ENCODE measurements around the gene EIF4B.

EIF4B gene

GRCh38 chr12:53054112-53054878 lies 48.0 kb downstream of the EIF4B start:
- H3K4me3 ChIP-seq (ENCODE audit: control insufficient read depth, low read depth, low read length): peak overlapping the region; percentile 36
- TF ChIP-seq, protein P1, sequence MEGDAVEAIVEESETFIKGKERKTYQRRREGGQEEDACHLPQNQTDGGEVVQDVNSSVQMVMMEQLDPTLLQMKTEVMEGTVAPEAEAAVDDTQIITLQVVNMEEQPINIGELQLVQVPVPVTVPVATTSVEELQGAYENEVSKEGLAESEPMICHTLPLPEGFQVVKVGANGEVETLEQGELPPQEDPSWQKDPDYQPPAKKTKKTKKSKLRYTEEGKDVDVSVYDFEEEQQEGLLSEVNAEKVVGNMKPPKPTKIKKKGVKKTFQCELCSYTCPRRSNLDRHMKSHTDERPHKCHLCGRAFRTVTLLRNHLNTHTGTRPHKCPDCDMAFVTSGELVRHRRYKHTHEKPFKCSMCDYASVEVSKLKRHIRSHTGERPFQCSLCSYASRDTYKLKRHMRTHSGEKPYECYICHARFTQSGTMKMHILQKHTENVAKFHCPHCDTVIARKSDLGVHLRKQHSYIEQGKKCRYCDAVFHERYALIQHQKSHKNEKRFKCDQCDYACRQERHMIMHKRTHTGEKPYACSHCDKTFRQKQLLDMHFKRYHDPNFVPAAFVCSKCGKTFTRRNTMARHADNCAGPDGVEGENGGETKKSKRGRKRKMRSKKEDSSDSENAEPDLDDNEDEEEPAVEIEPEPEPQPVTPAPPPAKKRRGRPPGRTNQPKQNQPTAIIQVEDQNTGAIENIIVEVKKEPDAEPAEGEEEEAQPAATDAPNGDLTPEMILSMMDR (conservative IDR thresholded peaks at IDR 0.05; ENCODE audit: control insufficient read depth, insufficient read depth, low read depth, low read length): no peak
- DNase-seq (ENCODE audit: low read depth): peak; percentile 85

- TF ChIP-seq, protein P1 (conservative IDR thresholded peaks at IDR 0.05; ENCODE audit: control insufficient read depth, insufficient read depth, low read depth, low read length): no peak
- H3K4me3 ChIP-seq (ENCODE audit: control insufficient read depth, low read depth, low read length): no peak overlapping the region
- DNase-seq (ENCODE audit: low read depth): no peak
Measured at GRCh38 chr12:53055471-53056266, 49.4 kb downstream of the EIF4B start.

- TF ChIP-seq, protein P1 (conservative IDR thresholded peaks at IDR 0.05; ENCODE audit: control insufficient read depth, insufficient read depth, low read depth, low read length): no peak
- DNase-seq (ENCODE audit: low read depth): no peak
- H3K4me3 ChIP-seq (ENCODE audit: control insufficient read depth, low read depth, low read length): no peak overlapping the region
Measured at GRCh38 chr12:53056296-53056695, 50.0 kb downstream of the EIF4B start.

GRCh38 chr12:53056901-53057300 lies 50.6 kb downstream of the EIF4B start:
- no peak overlapping the region for H3K4me3 ChIP-seq (ENCODE audit: control insufficient read depth, low read depth, low read length)
- DNase-seq (ENCODE audit: low read depth): no peak
- TF ChIP-seq, protein P1 (conservative IDR thresholded peaks at IDR 0.05; ENCODE audit: control insufficient read depth, insufficient read depth, low read depth, low read length): no peak

DNA sequence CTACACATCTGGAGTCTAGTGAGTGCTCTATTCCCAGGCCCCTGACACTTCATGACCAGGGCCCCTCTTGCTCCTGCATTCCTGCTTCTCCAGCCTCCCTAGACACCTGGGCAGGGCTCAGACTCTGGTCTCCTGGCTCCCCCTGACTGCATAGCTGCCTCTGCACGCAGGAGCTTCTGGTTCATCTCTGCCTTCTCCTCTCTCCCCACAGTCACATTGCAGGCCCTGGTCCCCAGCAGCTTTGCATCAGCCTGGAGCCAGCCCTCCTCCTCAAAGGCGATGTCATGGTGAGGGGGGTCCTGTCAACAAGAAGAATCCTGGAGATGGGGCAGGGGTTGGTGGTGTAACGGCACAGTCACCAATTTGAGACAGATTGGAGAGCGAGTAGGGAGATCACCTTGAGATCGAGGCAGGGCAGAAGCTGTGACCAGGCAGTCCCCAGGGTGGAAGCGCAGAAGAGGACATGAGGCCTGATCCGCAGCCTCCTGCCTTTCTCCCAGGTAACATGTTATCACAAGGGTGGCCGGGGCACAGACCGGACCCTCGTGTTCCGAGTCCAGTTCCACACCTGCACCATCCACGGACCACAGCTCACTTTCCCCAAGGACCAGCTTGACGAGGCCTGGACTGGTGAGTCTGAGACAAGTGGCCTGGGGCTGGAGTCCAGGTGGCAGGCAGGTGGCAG lies 51.7 kb downstream of the EIF4B start:
- DNase-seq (ENCODE audit: low read depth): no peak
- TF ChIP-seq, protein P1 (conservative IDR thresholded peaks at IDR 0.05; ENCODE audit: control insufficient read depth, insufficient read depth, low read depth, low read length): no peak
- no peak overlapping the region for H3K4me3 ChIP-seq (ENCODE audit: control insufficient read depth, low read depth, low read length)

GRCh38 chr12:53058674-53059433 lies 52.6 kb downstream of the EIF4B start:
- DNase-seq (ENCODE audit: low read depth): no peak
- H3K4me3 ChIP-seq (ENCODE audit: control insufficient read depth, low read depth, low read length): no peak overlapping the region
- TF ChIP-seq, protein P1 (conservative IDR thresholded peaks at IDR 0.05; ENCODE audit: control insufficient read depth, insufficient read depth, low read depth, low read length): no peak
